HS-5 (cell line): ENCODE measurements around the gene CNTN4.

Experiments used
- DNase-seq: peaks from one replicate; pipeline ENCODE4 v3.0.0-alpha.2; 2012; ENCODE audit warnings: low read depth

Gene CNTN4

DNA sequence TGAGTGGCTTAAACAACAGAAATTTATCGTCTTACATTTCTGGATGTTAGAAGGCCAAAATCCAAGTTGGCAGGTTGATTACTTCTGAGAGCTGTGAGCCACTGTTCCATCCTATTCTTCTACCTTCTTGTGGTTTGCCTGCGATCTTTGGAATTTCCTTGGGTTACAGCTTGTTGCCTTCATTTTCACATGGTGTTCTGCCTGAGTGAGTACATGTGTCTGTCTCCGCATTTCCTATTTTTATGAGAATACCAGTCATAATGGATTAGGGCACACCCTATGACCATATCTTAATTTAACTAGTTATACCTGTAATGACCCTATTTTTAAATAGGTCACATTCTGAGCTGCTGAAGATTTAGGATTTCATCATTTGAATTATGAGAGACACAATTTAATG is 294.3 kb downstream of the CNTN4 start:
- DNase-seq: no peak

DNA sequence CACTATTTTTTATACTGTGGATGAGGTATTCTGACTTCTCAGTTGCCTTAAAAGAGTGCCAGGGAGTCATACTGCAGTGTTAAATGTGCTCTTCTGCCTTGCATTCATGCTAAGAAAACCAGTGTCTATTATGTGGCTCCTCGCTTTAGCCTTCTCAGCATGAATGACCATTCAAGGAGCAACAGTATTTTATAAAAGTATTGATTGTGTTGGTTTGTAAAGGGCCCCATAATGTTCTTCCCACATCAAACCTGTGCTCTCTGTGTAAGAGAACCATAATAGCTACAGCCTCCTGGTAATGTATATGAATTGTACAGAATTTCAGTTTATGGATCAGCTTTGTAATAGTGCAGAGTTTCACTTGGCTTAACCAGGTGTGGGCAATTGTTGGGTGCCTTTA is 316.4 kb downstream of the CNTN4 start:
- no peak for DNase-seq

GRCh38 chr3:2420919-2421318 is 322.3 kb downstream of the CNTN4 start:
- no peak for DNase-seq

- no peak for DNase-seq
Observed at GRCh38 chr3:2423143-2423542, 324.5 kb downstream of the CNTN4 start.

- no peak for DNase-seq
Observed at GRCh38 chr3:2441558-2441957, 342.9 kb downstream of the CNTN4 start.

DNA sequence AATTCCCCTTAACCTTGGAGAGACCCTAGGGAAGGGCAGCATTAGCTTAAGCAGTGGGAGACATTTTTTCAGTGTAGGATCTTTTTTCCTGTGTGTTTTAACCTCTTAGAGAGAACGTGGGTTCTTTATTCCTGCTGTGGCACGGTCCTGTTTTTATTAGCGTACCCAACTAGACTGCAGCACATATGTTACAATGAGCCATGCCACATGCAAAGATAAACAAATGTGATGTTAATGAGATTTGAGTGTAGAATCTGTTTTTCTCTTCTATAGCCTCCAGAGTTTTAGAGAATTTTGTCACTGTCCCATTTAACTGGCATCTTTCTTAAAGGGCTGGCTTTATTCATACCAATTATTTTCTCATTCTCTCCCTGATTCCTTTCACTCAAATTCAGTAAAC is 347.5 kb downstream of the CNTN4 start:
- no peak for DNase-seq

GRCh38 chr3:2452249-2452648 is 353.6 kb downstream of the CNTN4 start:
- no peak for DNase-seq

- DNase-seq: no peak
Observed at GRCh38 chr3:2454865-2455264, 356.2 kb downstream of the CNTN4 start.

DNA sequence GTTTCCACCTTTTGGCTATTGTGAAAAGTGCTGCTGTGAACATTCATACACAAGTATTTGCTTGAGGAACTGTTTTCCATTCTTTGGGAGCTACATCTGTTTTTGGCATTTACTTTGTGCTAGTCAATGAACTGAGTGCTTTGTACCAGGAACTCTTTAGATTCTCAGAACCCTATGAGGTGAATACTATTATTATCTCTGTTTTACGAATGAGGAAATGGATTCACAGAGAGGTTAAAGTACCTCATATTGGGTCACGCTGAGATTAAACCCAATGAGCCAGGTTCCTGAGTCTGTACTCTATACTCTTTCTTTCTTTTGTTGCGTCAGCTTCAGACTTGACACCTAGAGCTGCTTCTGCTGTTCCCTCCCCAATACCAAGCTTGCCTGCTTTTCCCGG is 358.1 kb downstream of the CNTN4 start:
- no peak for DNase-seq

DNA sequence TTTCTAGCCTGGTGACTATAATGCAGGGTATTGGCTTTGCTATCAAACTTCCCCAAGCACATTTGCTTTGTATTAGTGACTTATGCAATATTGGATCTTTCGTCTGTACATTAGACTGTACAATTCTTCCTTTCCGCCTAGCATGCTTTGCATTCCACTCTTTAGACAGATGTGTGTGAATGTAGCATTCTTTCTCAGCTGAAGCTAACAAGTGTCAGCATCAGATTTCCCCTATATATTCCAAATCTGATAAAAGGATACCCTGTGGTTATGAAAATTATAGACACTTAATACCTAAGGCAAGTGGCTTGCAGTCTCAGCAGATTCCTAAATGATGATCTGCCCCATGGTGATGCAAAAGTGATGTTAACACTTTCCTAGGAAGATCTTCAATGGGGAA is 360.1 kb downstream of the CNTN4 start:
- no peak for DNase-seq

- DNase-seq: no peak
Observed at GRCh38 chr3:2465842-2466241, 367.2 kb downstream of the CNTN4 start.

GRCh38 chr3:2468816-2469215 is 370.1 kb downstream of the CNTN4 start:
- DNase-seq: no peak

DNA sequence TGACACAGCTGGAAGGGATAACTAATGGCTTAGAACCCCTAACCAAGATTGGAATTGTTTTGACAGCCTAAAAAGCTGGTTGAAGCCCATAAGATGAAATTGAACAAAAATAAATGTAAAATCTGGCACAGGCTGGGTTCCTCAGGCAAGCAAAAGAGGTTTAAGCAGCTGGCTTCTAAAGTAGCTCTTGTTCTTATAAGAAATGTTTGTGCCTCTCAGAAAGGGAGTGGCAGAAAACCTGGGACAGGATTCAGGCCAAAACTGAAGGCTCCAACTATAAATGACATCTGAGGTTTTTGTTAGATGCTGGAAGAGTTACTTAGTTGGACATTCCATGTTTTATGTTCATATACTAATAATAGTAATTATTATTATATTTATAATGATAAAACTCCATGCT is 378.3 kb downstream of the CNTN4 start:
- no peak for DNase-seq

- DNase-seq: no peak
Observed at GRCh38 chr3:2477620-2478019, 379.0 kb downstream of the CNTN4 start.

- no peak for DNase-seq
Observed at GRCh38 chr3:2484162-2485026, 385.7 kb downstream of the CNTN4 start.

GRCh38 chr3:2485027-2485375 is 386.3 kb downstream of the CNTN4 start:
- DNase-seq: no peak

- no peak for DNase-seq
Observed at GRCh38 chr3:2495746-2496145, 397.1 kb downstream of the CNTN4 start.

GRCh38 chr3:2504912-2505311 is 406.2 kb downstream of the CNTN4 start:
- no peak for DNase-seq

DNA sequence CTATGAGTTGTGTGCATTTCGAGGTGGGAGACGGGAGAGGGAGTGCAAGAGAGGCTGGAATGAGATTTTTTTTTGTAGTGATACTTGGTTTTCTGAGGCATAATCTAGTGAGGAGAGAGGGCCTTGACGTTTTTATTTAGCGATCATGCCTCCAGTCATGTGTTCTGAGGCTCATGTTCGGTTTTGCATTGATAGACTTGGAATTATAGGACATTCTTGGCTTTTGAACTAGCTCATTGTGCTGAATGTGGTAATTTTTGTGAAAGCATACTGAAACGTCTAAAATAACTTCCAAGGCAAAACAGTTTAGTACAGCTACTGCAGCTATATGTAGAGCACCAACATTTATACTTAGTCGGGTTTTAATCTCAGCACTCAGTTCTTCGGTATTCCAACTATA is 408.1 kb downstream of the CNTN4 start:
- no peak for DNase-seq

- no peak for DNase-seq
Observed at GRCh38 chr3:2510591-2511145, 412.0 kb downstream of the CNTN4 start.

DNA sequence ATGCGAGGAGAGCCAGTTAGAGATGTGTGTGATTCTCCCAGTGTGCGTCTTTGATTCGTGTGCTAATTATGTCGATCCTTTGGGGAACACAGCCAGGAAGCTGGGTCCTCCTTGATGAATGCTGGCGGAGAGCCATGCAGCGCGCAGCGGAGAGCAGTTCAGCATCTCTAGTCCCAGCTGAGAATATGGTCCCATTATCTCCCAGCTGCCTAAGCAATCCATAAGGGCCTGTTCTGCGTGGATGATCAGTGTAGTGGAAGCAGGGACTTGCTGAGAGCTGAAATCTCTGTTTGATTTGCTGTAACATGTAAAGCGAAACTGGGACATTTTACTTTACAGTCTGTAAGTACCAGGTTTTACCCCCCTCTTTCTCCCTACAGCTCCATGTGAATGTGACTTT is 412.7 kb downstream of the CNTN4 start:
- no peak for DNase-seq

- no peak for DNase-seq
Observed at GRCh38 chr3:2512881-2513280, 414.2 kb downstream of the CNTN4 start.

GRCh38 chr3:2513986-2514385 is 415.3 kb downstream of the CNTN4 start:
- DNase-seq: no peak
